Thyroid gland (tissue), 4 donors: ENCODE measurements around the gene ABHD2. TPM values are rescaled to one million over a fixed set of nuclear protein-coding genes. Genes with fewer than 3 reads are reported as not detected.

Experiments
- DNase-seq, 2 donors: peaks; one replicate each; pipeline ENCODE4 v3.0.0-alpha.2; 2019
- H3K27ac ChIP-seq, 3 donors: fragments of 200-600 bp; sonication (generic); 1 replicate in 2 of 3; 2 replicates in 1 of 3; pipeline ENCODE4 v1.5.1; 2016 to 2019; ENCODE audit warnings: mild to moderate bottlenecking in 1 of 3, moderate library complexity in 1 of 3
- H3K27me3 ChIP-seq: fragments of 200-600 bp; sonication (generic); one replicate; pipeline ENCODE4 v1.5.1; 2019
- H3K36me3 ChIP-seq, 2 donors: fragments of 200-600 bp; sonication (generic); one replicate each; pipeline ENCODE4 v1.5.1; 2016 to 2019
- H3K4me1 ChIP-seq, 2 donors: fragments of 200-600 bp; sonication (generic); one replicate each; pipeline ENCODE4 v1.5.1; 2017 to 2019
- H3K4me3 ChIP-seq, 3 donors: fragments of 200-600 bp; sonication (generic); replicated peaks in 1 of 3; 1 replicate in 2 of 3; 2 replicates in 1 of 3; pipeline ENCODE4 v1.5.1; 2016; ENCODE audit warnings: mild to moderate bottlenecking in 1 of 3
- H3K9me3 ChIP-seq: fragments of 200-600 bp; sonication (generic); one replicate; pipeline ENCODE4 v1.5.1; 2017
- POLR2A ChIP-seq, 2 donors: fragments of 450-650 bp; IDR thresholded peaks; one replicate each; pipeline ENCODE4 v1.6.1; 2017; ENCODE audit warnings: antibody characterized with exemption in 2 of 2, mild to moderate bottlenecking in 2 of 2, moderate library complexity in 1 of 2
- WGBS, 2 donors: methylation state at CpG; one replicate each; pipeline ENCODE4 v1.1.5; 2017; 5-methylcytosine and 5-hydroxymethylcytosine counted together
- intact Hi-C: fragments of 100-400 bp; cut with DNase I; formaldehyde crosslinking; loops from one replicate; pipeline ENCODE4 v1.15.1; 2023
- total RNA-seq, 4 donors: library from RNA; depleted of rRNA; stranded (reverse); fragments of >200 nt; gene quantifications; one replicate each; pipeline ENCODE4 v1.2.3, GENCODE V29; 2016
- TF ChIP-seq, protein P1 (sequence below), 6 experiments: fragments of 200-600 bp in 3 of 6; fragments of 450-650 bp in 3 of 6; sonication (generic) in 3 of 6; IDR thresholded peaks; one replicate each; pipeline ENCODE4 v1.5.1; 2016 to 2019; ENCODE audit warnings: antibody characterized with exemption in 6 of 6, mild to moderate bottlenecking in 2 of 6, inconsistent platforms in 1 of 6, moderate library complexity in 1 of 6

ABHD2 gene
- total RNA-seq, 4 donors from 2014 or later: 52.0 to 74.4 (median 66.2) TPM

DNA sequence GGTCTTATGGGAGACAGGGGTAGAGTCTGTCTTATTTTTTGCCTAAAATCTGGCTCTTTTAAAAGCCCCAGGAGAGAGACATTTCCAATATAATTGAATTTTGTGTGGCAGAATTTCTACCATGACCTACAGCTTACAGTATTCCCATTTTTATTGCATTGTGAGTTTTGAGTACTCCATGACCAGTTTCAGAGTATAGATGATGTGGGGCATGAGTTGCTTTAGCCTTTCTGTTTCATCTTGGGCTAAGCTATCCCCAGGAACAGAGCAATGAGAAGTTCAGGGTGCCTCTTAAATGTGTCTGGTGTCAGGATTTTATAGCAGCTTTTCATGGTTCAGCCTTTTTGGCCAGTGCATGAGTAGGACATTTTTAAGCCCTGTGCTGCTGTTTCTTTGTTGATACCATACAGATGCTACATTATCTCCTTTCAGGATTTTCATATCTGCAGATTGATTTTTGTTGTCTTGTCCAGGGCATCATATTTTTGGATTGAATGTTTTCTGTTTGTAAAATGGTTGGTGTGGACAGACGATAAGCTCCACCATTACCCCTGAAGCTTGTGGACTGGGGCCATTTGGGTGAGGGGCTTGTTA, 3.5 kb downstream of the ABHD2 start:
- no peak for DNase-seq
- WGBS, 2 donors: 84 to 89% methylated on average over 1 of the region's 1 CpG
- TF ChIP-seq, protein P1, sequence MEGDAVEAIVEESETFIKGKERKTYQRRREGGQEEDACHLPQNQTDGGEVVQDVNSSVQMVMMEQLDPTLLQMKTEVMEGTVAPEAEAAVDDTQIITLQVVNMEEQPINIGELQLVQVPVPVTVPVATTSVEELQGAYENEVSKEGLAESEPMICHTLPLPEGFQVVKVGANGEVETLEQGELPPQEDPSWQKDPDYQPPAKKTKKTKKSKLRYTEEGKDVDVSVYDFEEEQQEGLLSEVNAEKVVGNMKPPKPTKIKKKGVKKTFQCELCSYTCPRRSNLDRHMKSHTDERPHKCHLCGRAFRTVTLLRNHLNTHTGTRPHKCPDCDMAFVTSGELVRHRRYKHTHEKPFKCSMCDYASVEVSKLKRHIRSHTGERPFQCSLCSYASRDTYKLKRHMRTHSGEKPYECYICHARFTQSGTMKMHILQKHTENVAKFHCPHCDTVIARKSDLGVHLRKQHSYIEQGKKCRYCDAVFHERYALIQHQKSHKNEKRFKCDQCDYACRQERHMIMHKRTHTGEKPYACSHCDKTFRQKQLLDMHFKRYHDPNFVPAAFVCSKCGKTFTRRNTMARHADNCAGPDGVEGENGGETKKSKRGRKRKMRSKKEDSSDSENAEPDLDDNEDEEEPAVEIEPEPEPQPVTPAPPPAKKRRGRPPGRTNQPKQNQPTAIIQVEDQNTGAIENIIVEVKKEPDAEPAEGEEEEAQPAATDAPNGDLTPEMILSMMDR (IDR thresholded peaks at IDR 0.05): no peak
- no peak for TF ChIP-seq POLR2A (IDR thresholded peaks at IDR 0.05)
- Histone ChIP-seq H3K27me3 (no peaks in the 10 kb centered on the region), H3K27ac (peak overlapping the region; percentile 14 to 86 (median 59)), H3K4me3 (no peak overlapping the region), H3K36me3 (no peaks in the 10 kb centered on the region), H3K9me3 (no peaks in the 10 kb centered on the region), H3K4me1 (peaks cover 16 to 22% of the 10 kb centered on the region in 2 donors)
- intact Hi-C loops: no loop called here

DNA sequence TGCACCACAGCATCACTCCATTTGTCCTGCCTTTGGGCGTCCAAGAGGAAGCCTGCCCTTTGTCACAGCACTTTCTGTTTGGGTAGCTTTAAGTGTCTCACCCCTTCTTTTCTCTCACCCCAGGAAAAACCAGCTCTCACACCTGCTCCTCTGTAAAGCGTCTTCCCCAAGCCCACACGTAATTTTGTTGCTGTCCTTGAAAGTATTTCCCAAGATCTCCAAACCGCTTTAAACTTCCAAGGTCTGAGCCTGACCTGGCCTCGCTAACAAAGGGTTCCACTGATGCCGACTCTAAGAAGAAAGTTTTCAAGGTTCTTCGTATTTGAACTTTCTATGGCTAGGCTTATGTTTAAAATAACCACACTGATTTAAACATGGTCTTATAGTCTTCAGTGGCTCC, 5.3 kb downstream of the ABHD2 start:
- 91 to 94% methylated on average over 7 of the region's 7 CpGs for WGBS, 2 donors
- H3K36me3 ChIP-seq: no peaks in the 10 kb centered on the region
- H3K4me1 ChIP-seq: peaks cover 9 to 16% of the 10 kb centered on the region in 2 donors
- H3K9me3 ChIP-seq: no peaks in the 10 kb centered on the region
- DNase-seq: no peak
- H3K27me3 ChIP-seq: no peaks in the 10 kb centered on the region
- TF ChIP-seq, protein P1 (IDR thresholded peaks at IDR 0.05): no peak
- TF ChIP-seq POLR2A (IDR thresholded peaks at IDR 0.05): no peak
- no peak overlapping the region for H3K4me3 ChIP-seq
- intact Hi-C loops: no loop called here
- no peak overlapping the region for H3K27ac ChIP-seq

DNA sequence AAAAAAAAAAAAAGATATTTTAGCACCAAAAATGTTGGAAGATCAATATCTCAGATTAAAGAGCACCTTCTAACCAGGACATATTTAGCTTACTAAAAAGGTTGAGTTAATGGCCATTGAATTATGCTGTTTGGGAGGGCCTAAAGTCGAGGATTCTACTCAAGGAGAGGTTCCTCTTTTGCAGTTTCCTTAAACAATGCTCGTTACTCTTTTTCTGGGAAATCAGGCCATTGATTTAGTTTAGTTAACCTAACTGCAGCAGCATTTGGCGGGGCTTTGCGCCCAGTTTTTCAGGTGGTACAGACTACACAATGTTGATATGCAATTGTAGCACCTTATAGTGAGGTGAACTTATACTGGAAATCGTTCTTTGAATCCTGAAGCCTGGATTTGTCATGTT, 6.8 kb downstream of the ABHD2 start:
- no peak for TF ChIP-seq POLR2A (IDR thresholded peaks at IDR 0.05)
- TF ChIP-seq, protein P1 (IDR thresholded peaks at IDR 0.05): no peak
- no peaks in the 10 kb centered on the region for H3K36me3 ChIP-seq
- H3K4me1 ChIP-seq: peaks cover 0 to 5% of the 10 kb centered on the region in 2 donors
- intact Hi-C loops: no loop called here
- H3K4me3 ChIP-seq: no peak overlapping the region
- 87 to 90% methylated on average over 5 of the region's 5 CpGs for WGBS, 2 donors
- DNase-seq: no peak
- H3K27ac ChIP-seq: no peak overlapping the region
- H3K27me3 ChIP-seq: no peaks in the 10 kb centered on the region
- H3K9me3 ChIP-seq: no peaks in the 10 kb centered on the region

DNA sequence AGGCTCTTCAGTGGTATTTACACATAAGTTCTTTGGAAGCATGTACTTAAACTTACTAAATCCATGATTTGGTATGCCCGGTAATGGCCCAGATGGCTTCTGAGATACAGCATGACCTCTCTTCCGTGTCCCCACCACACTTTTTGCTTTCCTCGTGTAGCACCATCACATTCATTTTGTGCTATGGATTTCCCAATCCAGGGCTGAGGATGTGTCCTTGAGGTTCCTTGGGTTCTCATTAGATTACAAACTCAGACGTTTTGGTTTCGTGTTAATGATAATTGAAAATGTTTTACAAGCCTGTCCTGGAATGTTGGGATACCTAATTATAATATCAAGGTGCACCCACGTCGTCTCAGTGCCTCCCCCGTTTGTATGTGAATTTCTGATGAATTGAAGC, 7.3 kb downstream of the ABHD2 start:
- WGBS, 2 donors: 82 to 83% methylated on average over 8 of the region's 8 CpGs
- no peaks in the 10 kb centered on the region for H3K9me3 ChIP-seq
- H3K27ac ChIP-seq: no peak overlapping the region
- DNase-seq: no peak
- H3K36me3 ChIP-seq: no peaks in the 10 kb centered on the region
- H3K4me3 ChIP-seq: no peak overlapping the region
- TF ChIP-seq POLR2A (IDR thresholded peaks at IDR 0.05): no peak
- TF ChIP-seq, protein P1 (IDR thresholded peaks at IDR 0.05): no peak
- H3K4me1 ChIP-seq: peaks cover 0 to 5% of the 10 kb centered on the region in 2 donors
- H3K27me3 ChIP-seq: no peaks in the 10 kb centered on the region
- intact Hi-C loops: no loop called here

DNA sequence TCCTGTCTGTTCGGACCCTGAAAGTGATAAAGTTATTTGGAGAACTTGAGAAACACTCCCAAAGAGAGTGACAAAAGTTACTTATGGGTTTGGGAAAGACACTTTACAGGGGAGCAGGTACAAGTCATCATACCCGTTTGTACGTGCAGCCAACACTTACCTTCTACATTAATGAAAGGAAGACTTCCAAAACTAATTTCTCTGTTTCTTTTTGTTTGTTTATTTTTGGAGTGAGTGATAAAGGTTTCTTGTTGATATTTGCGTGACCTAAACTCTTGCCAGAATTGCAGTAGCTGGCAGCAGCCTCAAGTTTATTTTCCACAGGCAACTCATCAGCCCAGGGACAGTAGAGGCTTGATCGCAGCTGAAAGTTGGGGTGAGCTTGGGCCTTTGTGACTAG, 8.4 kb downstream of the ABHD2 start:
- Histone ChIP-seq H3K27ac (no peak overlapping the region), H3K36me3 (no peaks in the 10 kb centered on the region), H3K4me3 (no peak overlapping the region), H3K27me3 (no peaks in the 10 kb centered on the region), H3K9me3 (no peaks in the 10 kb centered on the region), H3K4me1 (peaks cover 0 to 16% of the 10 kb centered on the region in 2 donors)
- DNase-seq: no peak
- intact Hi-C loops: no loop called here
- TF ChIP-seq POLR2A (IDR thresholded peaks at IDR 0.05): no peak
- TF ChIP-seq, protein P1 (IDR thresholded peaks at IDR 0.05): no peak
- WGBS, 2 donors: 69 to 77% methylated on average over 5 of the region's 5 CpGs
